Fibroblast of upper back skin (primary cell): ENCODE data around the gene NHLRC2.
A peak's percentile ranks its signal among the peaks of the same experiment; 100 is the strongest.
"Not testable (repeated sequence)": the region's sequence is repeated elsewhere in the genome, so short reads cannot be mapped to it uniquely, and the experiment has no call there.

Source experiments
- DNase-seq: peaks from one replicate; pipeline ENCODE4 v3.0.0-alpha.2; 2013

NHLRC2 gene, protein sequence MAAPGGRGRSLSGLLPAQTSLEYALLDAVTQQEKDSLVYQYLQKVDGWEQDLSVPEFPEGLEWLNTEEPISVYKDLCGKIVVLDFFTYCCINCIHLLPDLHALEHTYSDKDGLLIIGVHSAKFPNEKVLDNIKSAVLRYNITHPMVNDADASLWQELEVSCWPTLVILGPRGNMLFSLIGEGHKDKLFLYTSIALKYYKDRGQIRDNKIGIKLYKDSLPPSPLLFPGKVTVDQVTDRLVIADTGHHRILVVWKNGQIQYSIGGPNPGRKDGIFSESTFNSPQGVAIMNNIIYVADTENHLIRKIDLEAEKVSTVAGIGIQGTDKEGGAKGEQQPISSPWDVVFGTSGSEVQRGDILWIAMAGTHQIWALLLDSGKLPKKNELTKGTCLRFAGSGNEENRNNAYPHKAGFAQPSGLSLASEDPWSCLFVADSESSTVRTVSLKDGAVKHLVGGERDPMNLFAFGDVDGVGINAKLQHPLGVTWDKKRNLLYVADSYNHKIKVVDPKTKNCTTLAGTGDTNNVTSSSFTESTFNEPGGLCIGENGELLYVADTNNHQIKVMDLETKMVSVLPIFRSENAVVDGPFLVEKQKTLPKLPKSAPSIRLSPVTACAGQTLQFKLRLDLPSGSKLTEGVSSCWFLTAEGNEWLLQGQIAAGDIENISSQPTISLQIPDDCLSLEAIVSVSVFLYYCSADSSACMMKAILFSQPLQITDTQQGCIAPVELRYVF

DNA sequence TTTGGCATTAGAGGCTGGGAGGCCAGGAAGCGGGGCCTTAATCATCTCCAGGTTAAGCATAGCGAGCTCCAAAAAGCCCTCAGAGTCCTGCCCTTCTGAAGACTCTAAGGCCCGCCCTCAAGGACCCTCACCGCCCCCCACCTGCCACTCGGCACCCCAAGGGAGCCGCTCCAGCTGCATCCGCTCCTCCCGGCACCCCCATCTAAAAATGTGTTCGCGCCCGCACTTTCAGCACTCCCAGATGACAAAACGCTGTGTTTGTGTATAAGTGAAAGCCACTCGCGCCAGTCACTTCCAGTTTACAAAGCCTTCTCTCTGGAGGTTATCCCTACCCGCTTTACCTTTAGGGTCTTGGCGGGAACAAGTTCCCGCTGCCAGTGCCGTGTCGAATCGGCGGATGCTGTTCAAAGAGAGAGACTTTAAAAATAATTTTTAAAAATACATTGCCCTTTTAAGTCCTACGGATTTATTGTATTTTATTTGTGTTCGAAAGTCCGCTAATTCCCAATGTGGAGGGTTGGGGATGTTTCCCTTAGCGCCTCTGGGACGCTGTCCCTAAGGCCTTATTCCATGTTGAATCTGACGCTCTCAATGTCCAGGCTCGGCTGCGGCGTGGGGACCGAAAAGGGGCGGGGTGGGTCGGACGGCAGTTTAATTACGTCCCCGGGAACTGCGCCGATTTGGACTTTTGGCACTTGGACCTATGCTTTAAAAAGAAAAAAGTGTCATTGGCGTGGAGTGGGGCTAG is at the start of gene NHLRC2, which contains the start of gene DCLRE1A:
TSS of gene NHLRC2 (plus strand) at position 649 of the 748 bp plus-strand sequence. CDS start 212 bp downstream, outside the sequence.
TSS of gene DCLRE1A (minus strand) at position 70 of the 748 bp plus-strand sequence. CDS start 900 bp downstream, outside the sequence.
- DNase-seq = peak; percentile 77

DNA sequence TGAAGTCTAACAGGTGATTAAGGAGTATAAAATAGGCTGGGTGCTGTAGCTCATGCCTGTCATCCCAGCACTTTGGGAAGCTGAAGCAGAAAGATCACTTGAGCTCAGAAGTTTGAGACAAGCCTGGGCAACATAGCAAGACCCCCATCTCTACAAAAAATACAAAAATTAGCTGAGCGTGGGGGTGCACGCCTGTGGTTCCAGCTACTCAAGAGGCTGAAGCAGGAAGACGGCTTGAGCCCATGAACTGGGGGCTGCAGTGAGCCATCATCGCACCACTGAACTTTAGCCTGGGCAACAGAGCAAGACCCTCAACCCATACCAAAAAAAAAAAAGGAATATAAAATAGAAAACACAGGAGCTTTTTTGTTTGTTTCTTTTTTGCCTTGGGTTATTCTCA is 48.0 kb upstream of the NHLRC2 start:
- DNase-seq = no peak

DNA sequence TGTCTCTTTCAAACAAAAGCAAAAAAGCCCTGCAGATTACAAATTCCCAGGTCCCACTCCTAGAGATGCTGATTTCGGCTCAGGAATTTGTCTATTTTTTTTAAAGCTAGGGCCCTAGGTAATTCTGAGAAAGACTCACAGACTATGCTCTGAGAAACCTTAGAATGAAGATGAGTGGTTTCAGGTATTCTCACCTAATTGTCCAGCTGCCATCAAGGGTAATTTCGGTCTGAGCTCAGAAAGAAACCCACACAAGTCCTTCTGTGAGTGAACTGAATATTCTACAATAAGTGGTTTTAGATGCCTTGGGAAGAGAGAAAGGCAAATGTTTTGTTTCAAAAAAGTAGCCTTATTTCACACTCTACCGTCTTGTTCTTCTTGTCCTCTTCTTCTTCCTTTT is 46.3 kb upstream of the NHLRC2 start:
- no peak for DNase-seq

DNA sequence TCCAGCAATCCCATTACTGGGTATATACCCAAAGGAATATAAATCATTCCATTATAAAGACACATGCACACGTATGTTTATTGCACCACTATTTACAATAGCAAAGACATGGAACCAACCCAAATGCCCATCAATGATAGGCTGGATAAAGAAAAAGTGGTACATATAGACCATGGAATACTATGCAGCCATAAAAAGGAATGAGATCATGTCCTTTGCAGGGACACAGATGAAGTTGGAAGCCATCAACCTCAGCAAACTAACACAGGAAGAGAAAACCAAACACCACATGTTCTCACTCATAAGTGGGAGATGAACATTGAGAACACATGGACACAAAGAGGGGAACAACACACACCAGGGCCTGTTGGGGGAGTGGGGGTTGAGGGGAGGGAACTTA is 39.8 kb upstream of the NHLRC2 start:
- not testable (repeated sequence) for DNase-seq

- DNase-seq = no peak
These were observed 34.5 kb upstream of the NHLRC2 start for GRCh38 chr10:113819989-113820388.

DNA sequence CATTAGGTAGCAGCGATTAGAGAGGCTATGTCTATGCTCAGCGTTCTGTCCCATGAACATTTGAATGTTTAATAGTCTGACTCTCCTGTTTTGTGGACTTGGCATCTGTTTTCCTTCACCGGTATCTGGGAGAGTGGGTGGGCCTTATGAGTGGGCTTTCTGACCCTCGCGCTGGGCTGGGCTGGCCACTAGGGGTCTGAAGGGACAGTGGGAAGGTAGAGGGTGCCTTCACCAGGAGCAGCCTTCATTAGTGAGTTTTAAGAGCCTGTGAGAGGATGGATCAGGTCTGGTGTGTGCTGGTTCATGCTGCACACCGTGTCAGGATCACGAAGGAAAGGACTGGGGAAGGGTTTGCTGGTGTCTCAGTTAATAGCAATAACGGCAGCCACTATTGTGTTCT is 34.0 kb upstream of the NHLRC2 start:
- no peak for DNase-seq

- not testable (repeated sequence) for DNase-seq
These were observed 33.2 kb upstream of the NHLRC2 start for GRCh38 chr10:113821306-113821705.

DNA sequence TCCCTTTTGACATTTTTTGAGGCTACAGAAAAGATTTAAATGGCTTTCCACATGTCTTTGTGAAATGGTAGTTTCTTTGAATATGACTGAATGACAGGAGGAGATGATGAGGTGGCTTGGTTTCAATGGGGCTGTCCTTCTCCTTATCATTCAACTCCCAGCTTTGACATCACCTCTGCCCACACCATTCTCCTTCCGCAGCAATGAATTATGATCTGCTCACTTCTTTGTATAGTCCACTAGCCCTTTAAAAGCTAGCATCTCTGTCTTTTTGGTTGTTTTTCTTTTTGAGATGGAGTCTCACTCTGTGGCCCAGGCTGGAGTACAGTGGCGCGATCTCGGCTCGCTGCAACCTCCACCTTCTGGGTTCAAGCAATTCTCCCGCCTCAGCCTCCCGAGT is 32.3 kb upstream of the NHLRC2 start:
- no peak for DNase-seq

DNA sequence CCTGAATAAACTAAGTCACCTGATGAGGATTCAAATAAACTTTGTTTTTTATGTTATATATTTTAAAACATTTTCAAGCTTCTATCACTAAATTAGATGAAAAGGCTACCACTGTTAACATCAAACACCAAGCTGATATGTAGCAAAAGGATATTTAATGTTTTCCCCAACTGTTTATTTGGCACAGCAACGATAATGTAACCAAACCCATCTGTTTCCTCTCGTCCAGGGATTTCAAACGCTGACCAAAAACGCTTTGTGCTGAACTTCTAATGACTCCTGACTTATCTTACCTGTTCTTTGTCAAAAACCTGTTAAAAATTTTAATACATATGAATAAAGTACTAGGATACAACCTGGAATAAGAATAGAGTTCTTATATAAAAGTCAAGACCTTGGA is 31.1 kb upstream of the NHLRC2 start:
- no peak for DNase-seq

DNA sequence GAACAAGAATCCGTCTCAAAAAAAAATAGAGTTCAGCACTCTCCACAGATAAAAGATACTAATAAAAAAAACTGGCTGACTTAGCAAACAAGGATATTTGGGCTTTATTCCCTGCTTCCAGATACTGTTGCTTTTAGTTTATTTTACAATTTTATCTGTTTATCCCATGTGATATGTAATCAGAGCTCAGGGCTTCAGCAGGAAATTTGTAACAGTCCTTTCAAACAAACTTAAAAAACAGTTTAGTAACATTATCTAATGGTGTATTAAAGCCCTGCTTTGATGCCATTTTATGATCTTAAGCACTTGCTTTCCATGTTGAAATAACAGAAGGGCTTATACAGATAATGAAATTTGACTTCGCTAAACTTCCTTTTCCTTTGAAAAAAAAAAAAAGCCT is 28.7 kb upstream of the NHLRC2 start:
- DNase-seq = no peak

DNA sequence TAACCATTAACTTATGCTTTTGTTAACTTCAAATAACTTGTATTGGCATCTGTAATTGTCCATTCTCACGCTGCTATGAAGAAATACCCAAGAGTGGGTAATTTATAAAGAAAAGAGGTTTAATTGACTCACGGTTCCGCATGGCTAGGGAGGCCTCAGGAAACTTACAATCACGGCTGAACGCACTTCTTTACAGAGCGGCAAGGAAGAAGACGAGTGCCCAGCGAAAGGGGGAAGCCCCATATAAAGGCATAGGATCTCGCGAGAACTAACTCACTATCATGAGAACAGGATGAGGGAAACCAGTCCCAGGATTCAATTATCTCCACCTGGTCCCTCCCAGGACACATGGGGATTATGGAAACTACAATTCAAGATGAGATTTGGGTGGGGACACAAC is 25.9 kb upstream of the NHLRC2 start:
- DNase-seq = not testable (repeated sequence)

- DNase-seq = no peak
These were observed 12.3 kb upstream of the NHLRC2 start for GRCh38 chr10:113842171-113842570.

GRCh38 chr10:113843972-113844485 is 10.4 kb upstream of the NHLRC2 start:
- no peak for DNase-seq

GRCh38 chr10:113846036-113846435 is 8.4 kb upstream of the NHLRC2 start:
- DNase-seq = no peak

GRCh38 chr10:113849140-113849803 is 5.2 kb upstream of the NHLRC2 start:
- DNase-seq = no peak

DNA sequence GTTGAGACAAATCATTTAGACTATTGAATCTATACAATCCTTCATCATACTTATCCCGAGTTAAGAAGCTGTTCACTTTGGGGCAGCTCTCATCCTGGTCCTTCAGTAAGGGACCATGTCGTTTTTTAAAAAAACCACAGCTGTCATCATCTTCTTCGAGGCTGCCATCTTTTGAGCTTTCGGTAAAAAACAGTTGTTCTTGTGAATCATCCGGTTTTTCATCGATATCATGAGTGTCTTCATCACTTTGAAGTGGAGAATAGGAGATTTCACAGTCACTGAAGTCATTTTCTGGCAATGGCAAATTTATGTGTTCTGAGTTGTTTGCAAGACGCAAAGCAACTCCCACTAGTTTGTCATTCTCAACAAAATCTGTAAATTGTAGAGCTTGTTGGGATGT is 4.5 kb upstream of the NHLRC2 start:
- no peak for DNase-seq

- DNase-seq = no peak
These were observed 866 bp upstream of the NHLRC2 start for GRCh38 chr10:113853578-113854012.

- DNase-seq = peak; percentile 34
These were observed 514 bp downstream of the NHLRC2 start for GRCh38 chr10:113854761-113855588.

DNA sequence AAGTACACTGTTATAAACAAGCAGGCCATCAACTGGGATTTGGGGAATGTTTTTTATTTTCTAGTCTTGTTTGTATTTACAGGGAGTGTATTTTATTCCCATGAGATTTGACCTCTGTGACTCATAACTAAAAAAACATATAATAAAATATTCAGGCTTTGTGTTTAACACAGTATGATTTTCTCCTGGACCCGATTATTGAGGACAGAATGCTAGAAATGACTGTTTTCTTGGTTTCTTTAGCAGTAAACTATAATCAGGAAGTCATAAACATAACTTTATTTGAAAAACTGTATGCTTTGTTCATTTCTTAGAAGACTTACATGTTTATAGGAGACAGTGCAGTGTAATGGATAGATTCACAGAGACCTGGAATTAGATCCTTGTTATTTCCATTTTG is 2.1 kb downstream of the NHLRC2 start:
- no peak for DNase-seq

- no peak for DNase-seq
These were observed 2.7 kb downstream of the NHLRC2 start for GRCh38 chr10:113857210-113857609.

DNA sequence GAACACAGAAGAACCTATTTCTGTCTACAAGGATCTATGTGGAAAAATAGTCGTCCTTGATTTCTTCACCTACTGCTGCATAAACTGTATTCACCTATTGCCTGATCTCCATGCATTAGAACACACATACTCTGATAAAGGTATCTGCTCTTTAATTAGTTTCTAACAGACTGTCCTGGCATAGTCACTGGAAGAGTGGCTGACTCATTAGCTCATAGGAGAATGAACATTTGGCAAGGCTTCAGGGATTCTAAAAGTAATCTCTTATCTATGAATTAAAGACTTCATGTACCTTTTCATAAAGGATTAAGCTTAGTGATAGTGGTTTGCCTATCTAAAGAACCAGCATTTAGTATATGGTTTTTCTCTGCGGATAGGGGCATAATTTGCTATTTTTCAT is 4.1 kb downstream of the NHLRC2 start:
- peak; percentile 7 for DNase-seq

- no peak for DNase-seq
These were observed 4.8 kb downstream of the NHLRC2 start for GRCh38 chr10:113859261-113859660.
